ENCODE data around the gene RBM6. TPM values are rescaled to one million over a fixed set of nuclear protein-coding genes. Genes with fewer than 3 reads are reported as not detected.

Gene RBM6
- total and polyA plus RNA-seq, 9 of the 15 experiments (the other 6 are each of a cell fraction or from before 2014, with no cell fraction given), result 19.9 to 82.2 (median 57.8) TPM

GRCh38 chr3:49929291-49930167 is 10.4 kb upstream of the RBM6 start, which contains the start of gene MON1A (continued):
- TF ChIP-seq JUND (IDR thresholded peaks at IDR 0.05; ENCODE audit: borderline replicate concordance, low read depth, low read length), result peak; percentile 70
- TF ChIP-seq JUND (tag; IDR thresholded peaks at IDR 0.05; ENCODE audit: borderline replicate concordance, low read depth, low read length), result no peak
- TF ChIP-seq FOXA3 (CRISPR knock-in tag; conservative IDR thresholded peaks at IDR 0.05 in 1 of 2, IDR thresholded peaks at IDR 0.05 in 1 of 2), result no peak
- no peak for TF ChIP-seq PHF21A (IDR thresholded peaks at IDR 0.05; ENCODE audit: borderline replicate concordance, low read depth)
- TF ChIP-seq HSF4 (CRISPR knock-in tag; IDR thresholded peaks at IDR 0.05; ENCODE audit: borderline replicate concordance), result no peak
- no peak for TF ChIP-seq TCFL5 (CRISPR knock-in tag; conservative IDR thresholded peaks at IDR 0.05)
- peak; percentile 73 to 76 for TF ChIP-seq NRF1 (conservative IDR thresholded peaks at IDR 0.05 in 1 of 2, IDR thresholded peaks at IDR 0.05 in 1 of 2)
- TF ChIP-seq HDAC2 (IDR thresholded peaks at IDR 0.05), result peak; percentile 80
- no peak for TF ChIP-seq SRSF3 (IDR thresholded peaks at IDR 0.05; ENCODE audit: insufficient read depth, low read length)
- TF ChIP-seq NONO (IDR thresholded peaks at IDR 0.05; ENCODE audit: low read depth in 2 of 2, low read length in 1 of 2), result peak in 1 of 2 experiments; percentile 31; a peak in 1 of 4 replicates
- TF ChIP-seq MXD1 (CRISPR knock-in tag; IDR thresholded peaks at IDR 0.05; ENCODE audit: borderline replicate concordance, poor library complexity, severe bottlenecking), result peak; percentile 78
- peak; percentile 75 for TF ChIP-seq USF2 (CRISPR knock-in tag; IDR thresholded peaks at IDR 0.05)
- peak; percentile 98 for TF ChIP-seq ZFX (CRISPR knock-in tag; IDR thresholded peaks at IDR 0.05)
- TF ChIP-seq ZNF253 (CRISPR knock-in tag; conservative IDR thresholded peaks at IDR 0.05), result no peak
- no peak for TF ChIP-seq SLC30A9 (CRISPR knock-in tag; IDR thresholded peaks at IDR 0.05)
- TF ChIP-seq ZNF175 (CRISPR knock-in tag; IDR thresholded peaks at IDR 0.05; ENCODE audit: low read depth), result no peak
- TF ChIP-seq HMG20B (CRISPR knock-in tag; IDR thresholded peaks at IDR 0.05), result no peak
- no peak for TF ChIP-seq ZBTB49 (CRISPR knock-in tag; IDR thresholded peaks at IDR 0.05; ENCODE audit: borderline replicate concordance)
- TF ChIP-seq MED1 (CRISPR knock-in tag; IDR thresholded peaks at IDR 0.05; ENCODE audit: borderline replicate concordance), result no peak
- no peak for TF ChIP-seq LEF1 (IDR thresholded peaks at IDR 0.05)
- TF ChIP-seq POLR2H (tag; IDR thresholded peaks at IDR 0.05; ENCODE audit: low read depth), result 0 out of 2 replicates have a peak, but pooled peaks have one; percentile 23
- peak; percentile 87 for TF ChIP-seq MYC (IDR thresholded peaks at IDR 0.05; ENCODE audit: low read depth, low read length)
- peak; percentile 53; the same call in 1 of the 2 replicates for TF ChIP-seq MYC (CRISPR knock-in tag; IDR thresholded peaks at IDR 0.05; ENCODE audit: borderline replicate concordance, low read depth)
- TF ChIP-seq RFX7 (CRISPR knock-in tag; IDR thresholded peaks at IDR 0.05), result no peak
- no peak for TF ChIP-seq HEY1 (CRISPR knock-in tag; IDR thresholded peaks at IDR 0.05; ENCODE audit: borderline replicate concordance)
